ENCODE results near the gene MRPS27. TPM values are rescaled to one million over a fixed set of nuclear protein-coding genes. Genes with fewer than 3 reads are reported as not detected.

MRPS27 gene
- total and polyA plus RNA-seq, 9 of the 15 experiments (the other 6 are each of a cell fraction or from before 2014, with no cell fraction given), result 73.6 to 144 (median 106) TPM

DNA sequence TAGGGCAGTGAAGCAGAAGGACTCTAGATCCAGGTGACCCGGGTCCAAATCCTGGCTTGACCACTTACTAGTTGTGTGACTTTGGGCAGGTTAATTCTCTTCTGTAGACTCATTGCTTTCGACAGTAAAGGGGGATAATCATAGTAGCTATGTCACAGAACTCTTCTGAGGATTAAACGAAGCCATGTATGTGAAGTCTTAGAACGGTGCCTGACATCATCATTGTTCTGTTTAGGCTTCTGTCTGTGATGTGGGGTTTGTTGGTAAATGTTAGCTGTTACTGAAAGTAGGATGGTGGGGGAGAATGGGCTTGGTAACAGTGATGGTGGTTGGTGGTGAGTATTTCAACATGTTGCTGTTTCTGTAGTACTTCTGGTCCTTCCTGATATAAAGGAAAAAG is 139.1 kb downstream of the MRPS27 start:
- no peak overlapping the region for H3K9ac ChIP-seq (ENCODE audit: insufficient read depth in 1 of 2, low read depth in 2 of 2, low read length in 2 of 2)
- ChIA-PET POLR2A (interaction anchor here (0.6 to 2.1 kb wide), 3 partner anchors 15 to 215 kb away, joined by 3 to 7 read pairs (median 4); no protein-coding TSS in a partner anchor), CTCF (ENCODE audit: low intra/inter-chr PET ratio) (no interaction called here)
- intact Hi-C loops (cut with micrococcal nuclease), result no loop called here
- no peaks in the 10 kb centered on the region for H3K9me1 ChIP-seq (ENCODE audit: control insufficient read depth, insufficient read depth, low read length)
- no peak for ATAC-seq
- H4K20me1 ChIP-seq (replicated peaks; ENCODE audit: control insufficient read depth, insufficient read depth, low read length), result no peaks in the 10 kb centered on the region
- no peaks in the 10 kb centered on the region for H3K9me3 ChIP-seq (replicated peaks; ENCODE audit: control insufficient read depth, insufficient read depth, low read depth, low read length)
- BruUV-seq (replicated peaks), result no TSS peak
- in situ Hi-C loops (cut with MboI), result no loop called here
- no peak overlapping the region for H3K4me2 ChIP-seq (ENCODE audit: insufficient read depth, low read length)
- peaks cover 33% of the 10 kb centered on the region; the same call in 2 of the 3 replicates for H3K36me3 ChIP-seq (ENCODE audit: control insufficient read depth, insufficient read depth, low read length)
- H3K4me1 ChIP-seq (replicated peaks in 1 of 2; ENCODE audit: control insufficient read depth in 2 of 2, insufficient read depth in 2 of 2, low read length in 2 of 2), result no peaks in the 10 kb centered on the region
- FAIRE-seq, result no peak
- 67% methylated on average over 4 of the region's 4 CpGs for WGBS (ENCODE audit: insufficient coverage, low coverage, missing lambda C conversion rate)
- no peaks in the 10 kb centered on the region for H3K27me3 ChIP-seq (ENCODE audit: control insufficient read depth in 2 of 2, insufficient read depth in 2 of 2, low read length in 2 of 2)
- H3K79me2 ChIP-seq (ENCODE audit: control insufficient read depth, insufficient read depth, low read length), result no peaks in the 10 kb centered on the region
- H3K4me3 ChIP-seq, result no peak overlapping the region
- no peak overlapping the region for H2AFZ ChIP-seq (ENCODE audit: low read depth, low read length)
- no peak for DNase-seq (ENCODE audit: extremely low read depth in 1 of 4, low spot score in 3 of 4)
- no peak overlapping the region for H3K27ac ChIP-seq (ENCODE audit: extremely low read depth, low read depth, low read length)
- no peak for TF ChIP-seq SMAD1 (IDR thresholded peaks at IDR 0.05; ENCODE audit: low read depth, low read length, partially characterized antibody)
- TF ChIP-seq PRDM10 (IDR thresholded peaks at IDR 0.05; ENCODE audit: partially characterized antibody), result no peak
- no peak for TF ChIP-seq ETS2 (tag; IDR thresholded peaks at IDR 0.05; ENCODE audit: borderline replicate concordance, poor library complexity, severe bottlenecking)
- no peak for TF ChIP-seq MTA1 (IDR thresholded peaks at IDR 0.05; ENCODE audit: borderline replicate concordance)
- no peak for TF ChIP-seq EWSR1 (IDR thresholded peaks at IDR 0.05; ENCODE audit: borderline replicate concordance, low read depth, partially characterized antibody)
- TF ChIP-seq, protein P1, sequence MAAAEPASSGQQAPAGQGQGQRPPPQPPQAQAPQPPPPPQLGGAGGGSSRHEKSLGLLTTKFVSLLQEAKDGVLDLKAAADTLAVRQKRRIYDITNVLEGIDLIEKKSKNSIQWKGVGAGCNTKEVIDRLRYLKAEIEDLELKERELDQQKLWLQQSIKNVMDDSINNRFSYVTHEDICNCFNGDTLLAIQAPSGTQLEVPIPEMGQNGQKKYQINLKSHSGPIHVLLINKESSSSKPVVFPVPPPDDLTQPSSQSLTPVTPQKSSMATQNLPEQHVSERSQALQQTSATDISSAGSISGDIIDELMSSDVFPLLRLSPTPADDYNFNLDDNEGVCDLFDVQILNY (CRISPR knock-in tag; IDR thresholded peaks at IDR 0.05), result no peak
- TF ChIP-seq EHMT2 (IDR thresholded peaks at IDR 0.05), result no peak
- TF ChIP-seq BCLAF1 (IDR thresholded peaks at IDR 0.05; ENCODE audit: borderline replicate concordance in 1 of 2, control insufficient read depth in 1 of 2, low read depth in 2 of 2, low read length in 1 of 2), result no peak
- no peak for TF ChIP-seq ETS1 (conservative IDR thresholded peaks at IDR 0.05; ENCODE audit: control insufficient read depth, low read depth, low read length)
- TF ChIP-seq L3MBTL2 (IDR thresholded peaks at IDR 0.05), result no peak
- TF ChIP-seq ZNF668 (CRISPR knock-in tag; IDR thresholded peaks at IDR 0.05), result no peak
- TF ChIP-seq TOE1 (IDR thresholded peaks at IDR 0.05; ENCODE audit: borderline replicate concordance), result no peak
- no peak for TF ChIP-seq TOE1 (CRISPR knock-in tag; IDR thresholded peaks at IDR 0.05; ENCODE audit: borderline replicate concordance, low read depth)
